Measurements from ENCODE around the gene APOA1.
A peak's percentile ranks its signal among the peaks of the same experiment; 100 is the strongest.
"Not testable (repeated sequence)": the region's sequence is repeated elsewhere in the genome, so short reads cannot be mapped to it uniquely, and the experiment has no call there.

APOA1 gene

GRCh38 chr11:116857316-116857715, 19.9 kb upstream of the APOA1 start:
- DNase-seq = no peak

GRCh38 chr11:116856423-116856822, 19.0 kb upstream of the APOA1 start:
- no peak for DNase-seq

DNA sequence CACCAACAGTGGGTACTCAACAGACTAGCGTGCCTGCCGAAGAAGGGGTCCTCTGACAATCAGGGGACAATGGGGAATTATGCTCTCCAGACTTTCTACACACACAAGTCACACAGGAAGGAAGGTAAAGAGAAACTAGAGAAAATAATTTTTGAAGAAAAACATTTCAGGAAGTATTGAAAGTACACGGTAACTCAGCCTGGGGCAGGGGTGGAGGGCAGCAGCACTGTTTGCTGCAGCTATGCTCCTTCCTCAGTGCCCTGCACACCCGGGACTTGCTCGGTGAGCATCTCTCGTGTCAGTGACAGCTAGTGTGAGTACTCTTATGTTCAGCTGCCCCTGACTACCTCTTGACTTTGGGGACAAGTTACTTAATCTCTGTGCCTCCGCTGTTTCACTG, 18.0 kb upstream of the APOA1 start:
- no peak for DNase-seq

DNA sequence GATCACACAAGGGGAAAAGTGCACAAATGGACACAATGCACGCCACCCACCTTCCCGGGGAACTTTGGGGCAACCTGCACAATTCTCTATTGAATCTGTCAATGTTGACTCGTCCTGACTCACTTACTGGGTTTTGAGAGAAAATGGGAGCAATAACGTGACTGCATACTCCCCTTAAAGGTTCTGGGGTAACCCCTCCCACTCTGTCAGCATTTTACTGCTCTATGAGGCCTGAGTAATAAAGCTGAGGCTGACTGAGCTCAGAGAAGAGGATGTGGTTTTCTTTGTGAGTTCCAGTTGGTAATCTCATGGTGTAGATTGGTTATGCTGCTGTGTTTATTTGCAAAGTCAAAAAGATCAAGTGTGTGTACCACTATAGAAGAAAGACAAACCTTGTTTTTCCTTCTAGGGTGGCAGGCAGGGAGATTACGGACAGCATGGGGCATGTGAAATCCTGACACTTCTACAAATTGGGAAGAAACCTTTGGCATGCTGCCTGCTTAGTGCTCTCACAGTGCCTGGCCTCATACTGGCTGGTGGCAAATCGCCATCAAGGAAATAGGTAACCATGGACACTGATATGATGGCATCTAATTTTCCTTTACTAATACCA, 16.1 kb upstream of the APOA1 start:
- peak; percentile 95 for DNase-seq

DNA sequence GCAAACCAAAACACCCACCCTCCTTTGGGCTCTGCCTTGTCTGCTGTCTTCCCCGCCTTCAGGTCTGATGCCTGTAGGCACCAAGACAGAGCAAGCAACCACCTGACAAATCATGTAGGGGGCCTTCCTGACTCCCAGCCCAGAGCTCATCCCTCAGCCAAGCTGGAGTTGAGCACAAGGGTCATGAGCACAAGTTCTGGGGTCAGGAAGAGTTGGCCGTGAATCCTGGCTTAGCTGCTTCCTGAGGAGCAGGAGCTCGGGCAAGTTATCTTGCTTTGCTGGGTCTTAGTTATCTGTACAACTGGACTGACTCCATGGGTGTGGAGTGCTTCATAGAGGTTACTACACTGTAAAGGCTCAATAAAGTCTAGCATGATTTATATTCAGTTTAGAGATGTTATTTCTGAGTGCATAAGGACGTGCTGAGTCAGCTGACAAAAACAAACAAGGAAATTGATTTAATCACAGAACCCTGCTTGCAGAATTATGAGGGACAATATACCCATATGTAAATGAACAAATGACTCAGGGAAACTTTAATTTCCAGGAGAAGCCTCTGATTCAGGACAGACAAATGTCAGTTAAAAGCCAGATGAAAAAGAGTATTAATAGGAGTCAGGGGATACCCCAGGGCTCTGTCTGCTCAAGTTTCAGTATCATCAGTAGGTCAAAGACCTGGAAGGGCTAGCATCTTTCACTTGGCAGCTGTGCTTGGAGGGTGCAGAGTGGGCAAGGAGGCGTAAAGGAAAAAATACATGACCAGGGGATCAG, 15.0 kb upstream of the APOA1 start:
- DNase-seq = peak; percentile 36

DNA sequence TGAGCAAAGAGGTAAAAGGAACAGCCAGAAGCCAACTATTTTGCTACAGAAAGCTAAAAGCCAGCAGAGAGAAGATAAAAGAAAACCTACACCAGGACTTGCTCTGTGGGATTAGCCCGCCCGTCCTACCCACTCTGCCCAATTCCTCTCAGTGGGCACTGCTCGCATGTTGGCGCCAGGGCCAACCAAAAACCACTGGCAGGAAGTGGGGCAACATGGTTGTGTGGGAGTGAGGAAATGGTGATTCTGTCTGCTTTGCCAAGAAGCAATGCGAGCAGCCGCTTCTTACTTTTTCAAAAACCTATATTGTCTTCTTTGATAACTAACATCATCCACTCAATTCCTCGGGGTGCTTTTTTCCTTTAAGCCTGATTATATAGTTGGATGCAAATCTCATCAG, 14.2 kb upstream of the APOA1 start:
- peak; percentile 73 for DNase-seq

GRCh38 chr11:116849486-116849885, 12.1 kb upstream of the APOA1 start:
- no peak for DNase-seq

- DNase-seq = no peak
Observed at GRCh38 chr11:116849060-116849459, 11.6 kb upstream of the APOA1 start.

DNA sequence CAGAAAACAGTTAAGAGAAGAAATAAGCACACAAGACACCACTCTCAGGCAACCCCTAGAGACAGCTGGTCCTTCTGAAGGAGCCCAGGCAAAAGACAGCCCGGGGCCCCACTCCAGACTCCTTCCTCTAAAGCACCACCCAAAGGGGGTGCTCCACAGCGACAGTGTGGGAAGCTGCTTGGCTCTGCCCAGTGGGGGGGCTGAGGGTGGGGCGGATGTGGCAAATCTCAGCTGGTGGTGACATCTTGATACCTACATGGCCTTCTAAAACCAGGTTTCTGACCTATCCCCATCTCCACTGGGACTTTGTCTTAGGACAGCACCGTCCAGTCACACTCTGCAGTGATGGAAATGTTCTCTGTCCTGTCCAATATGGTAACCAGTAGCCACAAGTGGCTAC, 10.2 kb upstream of the APOA1 start:
- DNase-seq = no peak

- no peak for DNase-seq
Observed at GRCh38 chr11:116844722-116845121, 7.3 kb upstream of the APOA1 start.

- no peak for DNase-seq
Observed at GRCh38 chr11:116843661-116844060, 6.2 kb upstream of the APOA1 start.

- no peak for DNase-seq
Observed at GRCh38 chr11:116842909-116843308, 5.5 kb upstream of the APOA1 start.

DNA sequence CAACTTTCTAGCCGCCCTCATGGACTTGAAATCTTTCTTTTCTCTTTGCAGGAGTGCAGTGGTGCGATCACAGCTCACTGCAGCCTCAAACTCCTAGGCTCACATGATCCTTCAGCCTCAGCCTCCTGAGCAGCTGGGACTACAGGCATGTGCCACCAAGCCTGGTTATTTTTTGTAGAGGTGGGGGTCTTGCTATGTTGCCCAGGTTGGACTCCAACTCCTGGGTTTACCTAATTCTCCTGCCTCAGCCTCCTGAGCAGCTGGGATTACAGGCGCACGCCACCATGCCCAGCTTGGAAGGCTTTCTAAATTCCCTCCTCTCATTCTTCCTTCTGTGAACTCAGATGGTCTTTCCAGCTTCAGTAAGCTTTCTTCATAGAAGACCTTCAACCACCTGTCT, 4.7 kb upstream of the APOA1 start:
- no peak for DNase-seq

GRCh38 chr11:116840746-116841296, 3.4 kb upstream of the APOA1 start:
- no peak for DNase-seq

DNA sequence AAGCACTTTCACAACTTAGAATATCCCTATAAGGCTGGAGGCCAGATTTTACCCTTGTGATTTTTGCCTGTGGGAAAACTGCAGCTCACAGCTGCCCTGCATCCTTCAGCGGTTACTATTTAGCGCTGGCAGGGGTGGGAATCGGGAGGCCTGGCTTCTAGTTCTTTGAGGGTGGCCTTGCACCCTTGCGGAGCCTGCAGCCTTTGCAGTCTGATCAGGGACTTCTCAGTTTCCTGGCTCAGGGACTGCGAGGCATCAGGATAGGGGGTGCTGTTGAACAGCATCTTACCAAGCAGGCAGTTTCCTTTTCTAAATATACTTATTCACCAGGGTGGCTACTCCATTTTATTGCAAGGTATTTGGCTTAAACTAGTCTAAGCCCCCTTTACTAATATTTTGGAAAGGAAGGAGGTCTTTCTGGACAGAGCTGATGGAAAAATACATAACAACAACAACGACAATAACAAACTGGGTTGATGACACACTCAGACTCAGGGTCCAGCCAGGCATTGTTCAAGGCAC, 2.9 kb upstream of the APOA1 start:
- no peak for DNase-seq

DNA sequence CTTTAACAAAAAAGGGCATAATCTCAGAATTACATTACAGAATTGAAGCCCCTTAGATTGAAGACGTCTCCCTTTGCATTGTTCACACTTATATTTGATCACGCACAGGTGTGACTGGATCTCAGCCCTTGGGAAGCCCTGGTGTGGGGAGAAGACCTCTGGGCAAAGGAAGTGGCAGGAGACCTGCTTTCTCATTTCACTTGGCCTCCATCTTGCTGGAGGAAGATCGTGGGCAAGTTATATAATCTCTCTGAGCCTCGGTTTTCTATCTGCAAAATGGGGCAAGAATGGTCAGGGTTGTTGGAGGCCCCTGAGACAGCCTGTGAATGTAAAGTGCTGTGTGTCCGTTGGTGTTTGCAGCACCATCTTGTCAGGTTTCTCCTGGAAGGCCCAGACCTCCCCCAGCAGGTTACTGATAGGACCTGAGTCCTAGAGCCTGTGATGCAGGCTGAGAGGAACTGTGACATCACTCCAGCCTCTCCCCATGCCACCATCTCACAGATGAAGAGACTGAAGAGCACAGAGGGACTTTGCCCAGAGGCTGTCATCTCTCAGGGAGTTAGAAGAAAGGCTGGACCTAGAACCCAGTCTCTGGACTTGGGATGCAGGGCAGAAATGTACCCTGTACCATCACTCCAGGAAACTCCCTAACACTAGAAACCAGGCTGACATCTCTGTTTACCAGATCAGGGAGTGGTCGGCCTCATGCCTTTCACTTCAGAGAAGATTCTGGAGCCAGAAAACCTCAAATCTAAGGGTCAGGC, 1.1 kb upstream of the APOA1 start:
- no peak for DNase-seq

- DNase-seq = no peak
Observed at GRCh38 chr11:116836632-116836991, 810 bp downstream of the APOA1 start.

DNA sequence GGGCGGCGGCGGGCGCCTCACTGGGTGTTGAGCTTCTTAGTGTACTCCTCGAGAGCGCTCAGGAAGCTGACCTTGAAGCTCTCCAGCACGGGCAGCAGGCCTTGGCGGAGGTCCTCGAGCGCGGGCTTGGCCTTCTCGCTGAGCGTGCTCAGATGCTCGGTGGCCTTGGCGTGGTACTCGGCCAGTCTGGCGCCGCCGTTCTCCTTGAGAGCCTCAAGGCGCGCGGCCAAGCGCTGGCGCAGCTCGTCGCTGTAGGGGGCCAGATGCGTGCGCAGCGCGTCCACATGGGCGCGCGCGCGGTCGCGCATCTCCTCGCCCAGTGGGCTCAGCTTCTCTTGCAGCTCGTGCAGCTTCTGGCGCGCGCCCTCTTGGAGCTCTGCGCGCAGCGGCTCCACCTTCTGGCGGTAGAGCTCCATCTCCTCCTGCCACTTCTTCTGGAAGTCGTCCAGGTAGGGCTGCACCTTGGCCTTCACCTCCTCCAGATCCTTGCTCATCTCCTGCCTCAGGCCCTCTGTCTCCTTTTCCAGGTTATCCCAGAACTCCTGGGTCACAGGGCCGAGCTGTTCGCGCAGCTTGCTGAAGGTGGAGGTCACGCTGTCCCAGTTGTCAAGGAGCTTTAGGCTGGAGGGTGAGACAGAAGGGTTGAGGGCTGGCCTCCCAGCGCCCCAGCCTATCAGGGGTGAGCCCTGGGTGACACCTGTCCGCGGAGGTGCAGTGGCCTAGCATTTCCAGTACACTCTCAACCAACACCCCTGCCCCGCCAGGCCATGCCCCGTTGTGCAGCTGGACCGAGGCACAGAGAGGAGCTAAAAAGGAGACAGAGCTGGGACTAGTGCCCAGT, 1.4 kb downstream of the APOA1 start:
- DNase-seq = peak; percentile 88

GRCh38 chr11:116835042-116835772, 2.2 kb downstream of the APOA1 start:
- no peak for DNase-seq

DNA sequence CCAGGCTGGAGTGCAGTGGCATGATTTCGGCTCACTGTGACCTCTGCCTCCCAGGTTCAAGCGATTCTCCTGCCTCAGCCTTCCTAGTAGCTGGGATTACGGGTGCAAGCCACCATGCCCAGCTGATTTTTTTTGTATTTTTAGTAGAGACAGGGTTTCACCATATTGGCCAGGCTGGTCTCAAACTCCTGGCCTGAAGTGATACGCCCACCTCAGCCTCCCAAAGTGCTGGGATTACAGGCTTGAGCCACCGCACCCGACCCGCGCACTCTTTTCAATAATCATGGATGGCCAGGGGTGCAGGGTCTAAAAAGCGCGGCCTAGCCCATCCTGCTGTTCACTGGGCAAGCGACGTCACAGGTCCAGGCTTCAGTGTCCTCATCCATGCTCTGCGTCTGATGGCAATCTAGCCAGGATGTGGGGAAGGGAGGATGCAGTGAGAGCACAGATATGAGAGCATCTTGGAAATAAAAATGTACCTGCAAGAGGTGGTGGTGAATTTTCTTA, 2.8 kb downstream of the APOA1 start:
- DNase-seq = not testable (repeated sequence)

DNA sequence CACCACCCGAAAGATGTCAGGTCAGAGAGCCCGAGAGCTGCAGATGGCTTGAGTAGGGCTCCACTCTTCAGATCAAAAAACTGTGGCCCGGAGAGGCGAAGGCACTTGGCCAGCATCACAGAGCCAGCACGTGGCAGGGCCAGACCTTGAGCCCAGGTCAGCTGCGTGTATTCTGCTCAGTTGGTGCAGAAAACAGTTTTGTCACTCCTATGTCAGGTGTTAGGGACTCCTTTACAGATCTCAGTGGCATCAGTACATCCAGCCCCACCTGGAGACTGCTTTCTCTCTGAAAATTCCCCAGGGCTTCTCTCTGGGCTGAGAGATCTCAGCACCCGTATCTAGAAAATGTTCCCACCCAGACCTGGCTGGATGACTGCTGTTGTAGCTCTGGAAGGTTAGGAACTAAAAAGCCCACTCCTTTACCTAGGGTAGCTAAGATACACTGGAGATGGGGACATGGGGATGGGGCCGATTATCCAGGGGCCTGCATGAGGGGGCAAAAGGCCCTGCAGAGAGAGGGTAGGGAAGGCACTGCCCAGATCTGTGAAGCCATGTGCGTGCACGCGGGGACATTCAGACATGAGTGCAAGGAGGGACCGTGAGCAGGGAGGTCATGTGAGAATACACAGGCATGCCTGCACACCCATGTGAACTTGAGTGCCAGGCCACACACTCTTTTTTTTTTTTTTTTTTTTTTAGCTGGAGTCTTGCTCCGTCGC, 3.4 kb downstream of the APOA1 start:
- DNase-seq = no peak

Measured in activated CD4-positive, alpha-beta T cell treated with anti-CD3 and anti-CD28 coated beads, Interleukin-2, amount 50 U/mL, for 16 hours (primary cell).